ENCODE results near the gene AOC2.
"Not testable (repeated sequence)": the region's sequence is repeated elsewhere in the genome, so short reads cannot be mapped to it uniquely, and the experiment has no call there.

The AOC2 gene

DNA sequence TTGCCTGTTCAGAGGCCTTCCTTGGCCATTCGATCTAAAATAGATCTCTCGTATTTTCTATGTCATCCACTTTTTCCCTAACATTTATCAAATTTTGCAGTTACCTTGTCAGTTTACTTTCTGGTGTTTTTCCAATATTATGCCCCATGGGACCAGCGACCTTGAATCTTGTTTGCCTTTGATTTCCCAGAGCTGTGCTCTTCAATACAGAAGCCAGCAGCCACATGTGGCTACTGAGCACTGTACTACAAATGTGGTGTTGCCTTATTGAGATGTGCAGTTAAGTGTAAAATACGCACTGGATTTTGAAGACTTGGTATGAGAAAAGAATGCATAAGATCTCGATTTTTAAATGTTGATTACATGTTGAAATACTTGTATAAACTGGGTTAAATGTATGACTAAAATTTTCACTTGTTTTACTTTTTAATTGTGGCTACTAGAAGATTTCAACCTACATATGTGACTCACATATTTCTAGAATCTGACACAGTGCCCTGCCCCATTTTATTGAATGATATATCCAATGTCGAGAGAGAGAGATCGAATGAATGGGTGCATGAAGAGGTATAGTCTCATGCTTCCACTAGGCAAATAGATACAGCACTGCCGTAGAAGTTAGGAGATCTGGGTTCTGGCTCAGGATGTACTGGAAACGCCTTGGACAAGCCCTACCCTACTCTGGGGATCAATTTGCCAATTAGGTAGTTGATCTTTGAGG lies 12.0 kb upstream of the AOC2 start:
- no peak for DNase-seq (ENCODE audit: low spot score)

DNA sequence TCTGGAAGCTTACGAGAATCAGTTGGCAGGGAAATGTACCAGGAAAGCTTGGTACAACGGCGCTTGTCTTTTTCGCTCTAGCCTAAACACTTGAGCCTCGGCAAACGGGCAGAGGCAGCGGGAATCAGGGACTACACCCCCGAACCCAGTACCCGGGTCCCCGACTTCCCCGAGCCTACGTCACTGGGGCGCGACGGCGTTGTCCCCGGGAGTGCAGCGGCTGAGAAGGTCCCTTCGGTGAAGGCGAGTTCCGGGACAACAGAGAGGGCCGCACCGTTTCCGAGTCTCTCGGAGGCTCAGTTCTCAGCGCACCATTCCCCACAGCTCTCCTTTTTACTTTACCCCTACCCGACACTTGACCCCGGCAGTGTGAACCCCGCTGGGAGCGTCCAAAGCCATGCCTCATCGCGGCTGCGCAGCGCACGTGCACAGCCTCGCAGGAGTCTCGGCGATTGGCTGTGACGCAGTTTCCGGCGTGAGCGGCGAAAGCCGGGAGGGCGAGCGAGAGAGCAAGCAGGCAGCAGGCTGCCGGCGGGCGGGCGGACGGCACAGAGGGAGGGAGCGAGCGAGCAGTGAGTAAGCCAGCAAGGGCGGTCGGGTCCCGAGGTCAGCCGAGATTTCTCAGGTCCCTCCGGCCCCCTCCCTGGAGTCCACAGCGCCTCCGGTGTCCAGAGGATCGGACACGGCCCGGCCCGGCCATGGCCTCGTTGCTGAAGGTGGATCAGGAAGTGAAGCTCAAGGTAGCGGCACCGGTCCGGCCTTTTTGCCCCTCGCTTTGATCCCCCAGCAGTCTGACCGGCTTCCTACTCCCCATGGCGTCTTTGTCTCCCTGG lies 11.2 kb upstream of the AOC2 start, which contains the start of gene PSME3:
Gene PSME3 (plus strand): TSS at position 464 of the 833 bp plus-strand sequence. CDS start 235 bp downstream, at position 699.
- peak; percentile 91 for DNase-seq (ENCODE audit: low spot score)

GRCh38 chr17:42833767-42834422 lies 10.5 kb upstream of the AOC2 start:
- DNase-seq (ENCODE audit: low spot score) = no peak

GRCh38 chr17:42835732-42836131 lies 8.6 kb upstream of the AOC2 start:
- DNase-seq (ENCODE audit: low spot score) = no peak

- DNase-seq (ENCODE audit: low spot score) = no peak
These were observed 2.2 kb upstream of the AOC2 start for GRCh38 chr17:42841975-42842685.

DNA sequence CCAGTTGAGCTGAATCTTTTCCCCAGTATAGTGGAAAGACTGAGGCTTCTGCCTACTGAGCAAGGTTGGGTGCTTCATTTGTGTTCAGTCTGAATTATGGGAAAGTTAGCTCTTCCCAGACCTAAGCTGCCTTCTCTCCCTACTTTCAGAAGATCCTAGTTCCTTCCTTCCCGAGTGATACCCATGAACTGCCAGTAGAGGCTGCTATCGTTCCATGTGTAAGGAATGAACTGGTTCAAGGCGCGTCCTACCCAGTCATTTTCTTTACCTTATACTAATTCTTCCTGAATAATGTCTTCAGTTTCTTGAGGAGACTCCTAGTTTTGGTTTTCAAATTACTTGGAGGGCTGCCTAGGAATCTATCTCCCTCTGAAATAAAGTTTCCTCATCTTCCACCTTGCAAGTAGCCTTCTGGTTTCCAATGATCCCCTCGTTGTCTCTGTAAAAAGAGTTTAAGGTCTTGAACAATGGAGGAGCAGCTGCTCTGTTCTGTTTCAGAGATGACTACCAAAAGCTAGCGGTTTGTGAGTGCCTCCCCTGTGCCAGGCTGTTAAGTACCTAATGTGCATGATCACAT lies 934 bp upstream of the AOC2 start:
- peak; percentile 39 for DNase-seq (ENCODE audit: low spot score)

GRCh38 chr17:42844761-42845555 lies 578 bp downstream of the AOC2 start:
- DNase-seq (ENCODE audit: low spot score) = no peak

DNA sequence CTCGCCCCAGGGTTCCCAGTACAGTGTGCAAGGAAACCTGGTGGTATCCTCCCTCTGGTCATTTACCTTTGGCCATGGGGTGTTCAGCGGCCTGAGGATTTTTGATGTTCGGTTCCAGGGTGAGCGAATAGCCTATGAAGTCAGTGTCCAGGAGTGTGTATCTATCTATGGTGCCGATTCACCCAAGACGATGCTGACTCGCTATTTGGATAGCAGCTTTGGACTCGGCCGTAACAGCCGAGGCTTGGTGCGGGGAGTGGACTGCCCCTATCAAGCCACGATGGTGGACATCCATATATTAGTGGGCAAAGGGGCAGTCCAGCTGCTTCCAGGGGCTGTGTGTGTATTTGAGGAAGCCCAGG lies 1.2 kb downstream of the AOC2 start:
- no peak for DNase-seq (ENCODE audit: low spot score)

DNA sequence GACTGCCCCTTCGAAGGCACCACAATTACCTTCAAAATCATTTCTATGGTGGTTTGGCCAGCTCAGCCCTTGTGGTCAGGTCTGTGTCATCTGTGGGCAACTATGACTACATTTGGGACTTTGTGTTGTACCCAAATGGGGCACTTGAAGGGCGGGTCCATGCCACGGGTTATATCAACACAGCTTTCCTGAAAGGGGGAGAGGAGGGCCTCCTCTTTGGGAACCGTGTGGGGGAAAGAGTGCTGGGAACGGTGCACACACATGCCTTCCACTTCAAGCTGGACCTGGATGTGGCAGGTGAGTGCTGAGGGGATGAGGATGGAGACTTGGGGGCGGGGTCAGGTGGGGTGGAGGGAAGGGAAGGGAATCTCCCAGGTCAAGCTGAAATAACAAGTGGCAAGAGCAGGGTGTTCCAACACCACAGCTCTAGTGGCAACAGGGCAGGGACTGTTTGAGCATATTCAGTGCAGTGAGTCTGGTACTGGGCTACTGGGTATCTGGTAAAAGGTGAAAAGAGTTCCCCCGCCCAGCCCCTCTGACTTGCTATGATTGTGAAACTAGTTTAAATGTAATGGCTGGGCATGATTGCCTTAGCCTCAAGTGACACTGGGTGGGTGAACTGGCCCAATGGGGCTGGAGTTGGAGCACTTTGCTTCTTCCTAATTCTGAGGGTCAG lies 1.7 kb downstream of the AOC2 start:
- DNase-seq (ENCODE audit: low spot score) = no peak

DNA sequence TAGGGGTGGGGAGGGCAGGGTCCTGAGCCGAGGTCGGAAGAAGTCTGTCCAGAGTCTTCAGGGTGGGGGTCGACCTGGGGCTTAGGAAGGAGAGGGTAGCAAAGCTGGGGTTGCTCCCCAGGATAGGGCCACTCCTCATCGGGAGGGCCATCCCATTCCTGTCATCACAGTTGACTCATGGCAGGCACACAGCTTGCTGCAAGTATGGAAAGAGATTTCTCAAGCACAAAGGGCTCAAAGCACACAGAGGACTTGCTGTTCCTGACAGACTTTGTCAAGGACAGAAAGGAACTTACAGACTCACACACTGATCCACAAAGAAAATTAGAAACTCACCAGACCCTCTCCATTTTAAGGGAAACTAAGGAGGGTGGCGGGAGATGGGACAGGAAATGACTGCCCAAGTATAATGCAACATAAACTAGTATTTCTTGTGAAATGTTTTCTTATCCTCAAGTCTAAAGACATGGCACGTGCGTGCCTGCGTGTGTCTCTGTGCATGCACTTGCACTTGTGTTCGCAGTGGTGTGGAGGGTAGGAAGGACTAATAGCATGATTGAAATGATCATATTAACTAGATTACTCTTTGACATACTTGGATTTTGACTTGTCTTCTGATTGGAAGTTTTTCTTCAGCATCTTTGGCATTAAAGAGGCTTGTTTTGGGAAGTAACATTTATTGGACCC lies 2.4 kb downstream of the AOC2 start:
- DNase-seq (ENCODE audit: low spot score) = no peak

- DNase-seq (ENCODE audit: low spot score) = no peak
These were observed 3.7 kb downstream of the AOC2 start for GRCh38 chr17:42848093-42848492.

GRCh38 chr17:42849031-42849430 lies 4.7 kb downstream of the AOC2 start:
- DNase-seq (ENCODE audit: low spot score) = no peak

DNA sequence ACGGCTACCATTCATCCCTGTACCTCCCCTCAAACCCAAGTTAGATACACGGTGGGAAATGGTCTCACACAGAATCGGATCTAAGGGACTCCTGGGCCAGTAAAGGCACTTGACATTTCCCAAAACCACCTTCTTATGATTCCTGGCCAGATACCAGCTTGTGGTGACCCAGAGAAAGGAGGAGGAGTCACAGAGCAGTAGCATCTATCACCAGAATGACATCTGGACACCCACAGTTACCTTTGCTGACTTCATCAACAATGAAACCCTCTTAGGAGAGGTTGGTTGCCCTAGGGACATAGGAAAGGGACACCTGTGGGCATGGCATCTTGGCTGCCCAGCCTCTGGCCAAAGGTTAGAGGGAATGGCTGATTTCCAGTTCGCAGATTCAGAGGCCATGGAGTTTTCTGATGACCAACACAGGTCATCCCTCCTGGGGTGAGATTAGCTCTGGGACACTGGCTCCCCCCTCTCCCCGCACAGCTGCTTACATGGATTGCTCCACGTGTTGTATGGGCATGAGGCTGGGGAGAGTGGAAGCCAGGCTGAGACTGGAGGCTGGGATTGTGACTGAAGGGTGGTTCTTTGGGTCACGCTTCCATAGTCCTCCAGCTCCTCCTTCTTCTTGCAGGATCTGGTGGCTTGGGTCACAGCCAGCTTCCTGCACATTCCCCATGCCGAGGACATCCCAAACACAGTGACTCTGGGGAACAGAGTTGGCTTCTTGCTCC lies 5.2 kb downstream of the AOC2 start:
- no peak for DNase-seq (ENCODE audit: low spot score)

DNA sequence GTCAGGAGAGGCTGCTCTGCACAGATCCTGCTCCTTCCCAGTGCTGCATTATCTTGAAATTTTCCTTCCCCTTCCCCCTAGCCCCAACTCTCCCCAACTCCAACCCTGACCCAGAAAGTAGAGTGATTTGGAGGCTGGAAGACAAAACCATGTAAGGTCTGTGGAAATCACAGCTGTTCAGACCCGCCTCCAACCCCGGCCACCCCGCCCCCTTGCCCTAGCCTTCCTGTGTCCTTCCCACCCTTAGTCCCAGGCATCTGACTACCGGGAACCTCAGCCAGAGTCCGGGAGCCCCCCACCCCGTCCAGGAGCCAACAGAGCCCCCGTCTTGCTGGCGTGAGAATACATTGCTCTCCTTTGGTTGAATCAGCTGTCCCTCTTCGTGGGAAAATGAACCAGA lies 6.6 kb downstream of the AOC2 start, which contains the start of gene AOC3:
Gene AOC3 (plus strand): TSS at position 246 of the 400 bp plus-strand sequence. CDS start 145 bp downstream, at position 391.
- no peak for DNase-seq (ENCODE audit: low spot score)

- not testable (repeated sequence) for DNase-seq (ENCODE audit: low spot score)
These were observed 7.2 kb downstream of the AOC2 start for GRCh38 chr17:42851371-42852240.

- no peak for DNase-seq (ENCODE audit: low spot score)
These were observed 8.0 kb downstream of the AOC2 start for GRCh38 chr17:42852351-42852750.

- no peak for DNase-seq (ENCODE audit: low spot score)
These were observed 8.6 kb downstream of the AOC2 start for GRCh38 chr17:42853004-42853403.

DNA sequence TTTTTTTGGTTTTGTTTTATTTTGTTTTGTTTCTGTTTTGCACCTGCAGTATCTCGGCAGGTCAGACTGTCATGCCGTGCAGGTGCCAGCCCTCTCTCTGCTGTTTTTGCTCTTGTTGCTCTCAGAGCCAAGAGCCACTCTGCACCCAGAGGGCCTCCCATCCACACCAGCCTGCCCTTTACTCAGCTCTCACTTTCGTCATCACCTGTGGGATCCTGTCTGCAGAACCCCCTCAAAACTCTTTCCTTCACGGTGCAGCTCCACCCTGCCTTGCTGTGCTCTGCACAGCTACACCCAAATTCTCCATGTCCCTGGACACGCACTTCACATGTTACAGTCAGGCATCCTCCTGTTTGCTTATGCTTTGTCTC lies 9.2 kb downstream of the AOC2 start:
- DNase-seq (ENCODE audit: low spot score) = no peak

Data from germinal center (tissue), 1 donor.